ENCODE measurements around the gene RGSL1.

RGSL1 gene

DNA sequence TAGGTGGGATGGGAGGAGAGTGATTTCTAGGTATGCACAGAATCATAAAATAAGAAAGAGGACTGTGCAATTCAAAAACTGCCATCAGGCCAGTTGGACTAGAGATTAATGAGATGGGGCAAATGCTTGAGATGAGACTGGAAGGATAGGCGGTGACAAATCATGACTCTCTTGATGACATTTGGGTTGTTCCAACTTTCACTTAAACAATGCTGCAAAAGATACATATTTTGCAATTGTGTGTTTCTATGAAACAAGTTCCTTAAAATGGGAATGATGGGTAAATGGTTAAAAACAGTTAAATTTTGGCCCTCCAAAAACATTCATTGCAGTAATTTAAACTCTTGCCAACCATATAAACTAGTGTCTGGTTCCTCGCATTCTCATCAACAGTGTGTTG, 84.0 kb downstream of the RGSL1 start:
- no peak for DNase-seq

DNA sequence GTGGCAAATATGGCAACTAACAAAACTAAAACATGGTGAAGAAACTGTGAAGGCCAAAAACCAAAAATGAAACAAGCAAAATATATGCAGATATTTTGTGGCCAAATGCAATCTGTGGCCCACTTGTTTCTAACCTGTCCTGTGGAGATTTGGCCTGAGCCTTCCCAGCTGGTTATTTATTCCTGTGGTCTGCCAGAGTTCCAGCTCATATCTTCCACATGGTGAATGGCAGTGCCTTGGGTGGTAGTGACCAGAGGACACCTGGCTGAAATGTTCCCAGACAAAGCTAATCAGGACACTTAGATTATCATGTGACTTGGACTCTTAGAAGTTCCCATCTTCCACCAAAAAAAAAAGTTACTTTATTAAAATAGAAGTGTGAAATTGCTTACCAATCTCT, 99.4 kb downstream of the RGSL1 start:
- DNase-seq: no peak

DNA sequence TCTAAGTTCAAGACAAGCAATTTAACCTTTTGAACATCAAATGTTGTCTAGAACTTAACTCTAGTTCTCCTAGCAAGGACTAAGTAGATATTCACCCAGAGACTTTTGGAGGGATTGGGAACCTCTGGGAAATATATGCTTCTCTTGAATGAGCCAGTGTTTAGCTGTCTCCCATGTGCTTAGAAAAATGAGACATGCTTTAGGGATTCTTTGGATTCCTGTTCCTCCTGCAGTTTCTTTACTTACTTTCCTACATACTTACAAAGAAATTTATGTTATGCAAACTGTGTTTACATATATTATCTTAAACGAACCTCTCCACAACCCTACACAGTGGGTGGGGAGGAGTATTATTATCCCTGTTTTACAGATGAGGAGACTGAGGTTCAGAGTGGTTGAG, 99.9 kb downstream of the RGSL1 start:
- DNase-seq: no peak

DNA sequence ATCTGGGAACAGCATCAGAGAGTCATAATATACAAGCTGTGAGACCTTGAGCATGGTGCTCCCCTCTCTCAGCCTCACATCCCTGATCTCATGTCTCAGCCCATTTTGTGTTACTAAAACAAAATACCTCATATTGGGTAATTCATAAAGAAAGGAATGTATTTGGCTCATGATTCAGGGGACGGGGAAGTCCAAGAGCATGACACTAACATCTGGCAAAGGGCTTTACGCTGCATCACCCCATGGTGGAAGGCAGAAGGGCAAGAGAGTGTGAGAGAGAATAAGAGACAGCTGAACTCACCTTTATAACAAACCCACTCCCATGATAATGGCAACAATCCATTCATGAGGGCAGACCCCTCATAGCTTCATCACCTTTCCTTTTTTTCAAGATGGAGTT, 102.6 kb downstream of the RGSL1 start:
- DNase-seq: no peak

DNA sequence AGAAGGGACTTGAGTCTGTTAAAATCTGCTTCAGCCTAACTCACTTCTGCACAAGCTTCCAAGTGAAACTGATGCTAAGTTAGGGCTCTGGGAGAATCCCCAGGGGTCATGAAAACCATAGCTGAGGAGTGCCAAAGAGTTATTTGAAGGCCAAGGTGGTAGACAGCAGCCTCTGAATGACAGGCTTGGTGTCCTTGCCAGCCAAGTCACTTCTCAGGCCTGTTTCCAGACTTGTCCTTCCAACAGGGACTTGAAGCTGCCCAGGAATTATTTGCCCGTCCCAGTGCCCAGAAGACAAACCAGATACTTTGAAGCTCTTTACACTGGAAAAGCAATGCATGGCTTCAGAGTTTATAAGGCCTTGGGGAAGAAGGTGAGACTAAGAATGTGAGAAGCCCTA, 105.5 kb downstream of the RGSL1 start:
- DNase-seq: no peak

DNA sequence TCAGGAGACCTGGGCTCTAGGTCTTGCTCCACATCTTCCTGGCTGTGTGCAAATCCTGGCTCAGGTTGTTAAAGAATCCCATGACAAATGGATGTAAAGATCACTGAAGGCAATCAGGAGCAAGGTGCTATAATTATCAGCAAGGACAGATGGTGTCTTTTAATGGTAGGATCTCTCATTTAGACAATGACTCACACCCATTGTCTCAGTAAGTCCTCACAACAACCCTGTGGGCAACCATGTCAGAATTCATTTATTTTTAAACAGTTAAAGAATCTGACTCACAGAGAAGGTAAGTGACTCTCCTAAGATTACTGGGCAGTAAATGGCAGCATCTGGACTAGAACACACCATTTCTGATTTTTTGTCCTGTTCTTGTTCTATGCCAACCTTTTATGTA, 106.3 kb downstream of the RGSL1 start:
- DNase-seq: no peak

DNA sequence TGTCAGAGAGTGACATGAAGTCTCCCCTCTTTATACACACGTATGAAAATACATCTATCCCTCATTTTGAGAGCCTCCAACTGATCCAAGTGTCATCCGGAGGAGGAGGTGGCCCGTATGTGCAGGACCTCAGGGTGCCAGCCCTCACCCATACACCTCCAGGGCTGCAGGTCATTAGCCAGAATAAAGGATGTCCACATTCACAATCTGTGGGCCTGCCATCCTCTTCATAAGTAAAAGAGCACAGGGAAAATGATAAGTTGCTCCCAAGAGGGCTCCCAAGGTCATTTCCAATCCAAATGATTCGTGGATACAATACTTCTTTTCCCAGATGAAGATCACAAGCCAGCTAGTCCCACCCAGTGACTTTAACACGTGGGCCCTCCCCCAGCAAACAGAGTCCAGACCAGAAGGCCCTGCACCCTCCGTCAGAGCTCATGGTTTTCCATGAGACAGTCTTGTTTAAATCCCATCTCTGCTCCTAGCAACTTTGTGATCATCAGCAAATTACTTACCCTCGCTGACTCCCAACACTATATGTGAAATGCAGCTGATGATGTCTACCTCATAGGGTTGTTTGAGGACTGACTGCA, 110.5 kb downstream of the RGSL1 start:
- no peak for DNase-seq

DNA sequence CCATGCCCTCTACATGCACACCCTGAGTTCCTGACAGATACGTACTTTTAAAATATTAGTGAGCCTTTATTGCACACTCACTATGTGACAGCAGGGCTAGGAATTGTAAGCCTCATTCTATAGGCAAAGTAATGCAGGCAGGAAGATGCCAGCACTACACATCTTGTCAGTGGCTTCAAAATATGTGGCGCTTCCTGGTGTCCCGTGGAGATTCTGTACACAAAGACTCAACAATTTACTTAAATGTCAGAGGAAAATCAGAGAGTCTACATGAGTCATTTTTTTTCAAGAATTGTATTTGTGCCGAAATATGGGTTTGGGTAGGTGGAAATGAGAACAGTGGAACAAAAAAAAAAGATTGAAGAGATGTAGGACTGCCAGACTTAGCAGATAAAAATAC, 111.5 kb downstream of the RGSL1 start:
- no peak for DNase-seq

DNA sequence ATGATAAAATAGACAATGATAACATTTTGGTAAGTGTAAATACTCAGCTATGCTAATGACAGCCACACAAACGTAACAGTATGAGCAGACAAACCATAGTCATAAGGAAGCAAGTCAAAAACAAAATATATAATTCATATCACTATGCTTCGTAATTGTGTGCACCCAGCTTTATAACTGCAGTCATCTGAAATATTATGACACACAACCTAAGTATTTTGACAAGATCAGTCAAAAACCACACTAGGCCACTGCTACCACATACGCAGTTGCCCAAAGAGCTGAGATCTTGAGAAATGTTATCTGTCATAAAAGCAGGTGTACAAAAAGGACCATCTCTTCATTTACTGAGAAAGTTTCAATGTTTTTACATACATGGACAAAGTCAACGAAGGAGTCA, 113.1 kb downstream of the RGSL1 start:
- no peak for DNase-seq

DNA sequence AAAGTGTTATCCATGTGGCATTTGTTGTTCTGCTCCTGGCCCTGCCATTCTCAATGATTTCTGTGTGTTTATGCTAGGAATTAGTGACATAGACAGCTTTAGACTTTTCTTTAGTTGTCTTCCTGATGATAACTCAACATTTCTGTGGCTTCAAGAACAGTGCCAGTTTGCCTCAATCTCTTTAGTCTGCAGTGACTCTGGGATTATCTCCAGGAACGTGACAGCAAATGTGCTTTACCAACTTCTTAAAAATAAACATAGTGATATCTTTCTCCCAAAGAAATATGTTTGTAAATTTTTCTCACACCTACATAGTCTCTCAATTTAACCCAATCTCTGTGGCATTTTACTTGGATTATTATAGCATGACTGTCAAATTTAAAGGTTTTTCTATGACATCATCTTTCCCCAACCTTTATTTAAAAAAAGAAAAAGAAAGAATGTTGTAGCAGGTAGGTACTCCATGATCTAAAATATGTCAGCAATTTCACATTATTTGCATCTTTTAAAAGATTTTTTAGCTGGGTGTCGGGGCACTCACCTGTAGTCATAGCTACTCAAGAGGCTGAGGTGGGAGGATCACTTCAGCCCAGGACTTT, 114.6 kb downstream of the RGSL1 start:
- no peak for DNase-seq

DNA sequence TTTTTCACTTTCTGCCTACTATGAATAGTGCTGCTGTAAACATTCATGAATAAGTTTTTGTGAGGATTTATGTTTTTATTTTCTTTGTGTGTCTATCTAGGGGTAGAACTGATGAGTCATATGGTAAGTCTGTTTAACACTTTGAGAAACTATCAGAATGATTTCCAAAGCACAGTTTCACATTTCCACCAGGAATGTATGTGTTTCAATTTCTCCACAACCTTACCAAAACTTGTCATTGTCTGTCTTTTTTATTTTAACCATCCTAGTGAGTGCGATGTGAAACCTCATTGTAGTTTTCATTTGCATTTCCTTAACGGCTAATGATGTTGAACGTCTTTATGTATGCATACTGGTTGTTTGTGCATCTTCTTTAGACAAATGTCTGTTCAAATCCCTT, 115.6 kb downstream of the RGSL1 start:
- DNase-seq: no peak

DNA sequence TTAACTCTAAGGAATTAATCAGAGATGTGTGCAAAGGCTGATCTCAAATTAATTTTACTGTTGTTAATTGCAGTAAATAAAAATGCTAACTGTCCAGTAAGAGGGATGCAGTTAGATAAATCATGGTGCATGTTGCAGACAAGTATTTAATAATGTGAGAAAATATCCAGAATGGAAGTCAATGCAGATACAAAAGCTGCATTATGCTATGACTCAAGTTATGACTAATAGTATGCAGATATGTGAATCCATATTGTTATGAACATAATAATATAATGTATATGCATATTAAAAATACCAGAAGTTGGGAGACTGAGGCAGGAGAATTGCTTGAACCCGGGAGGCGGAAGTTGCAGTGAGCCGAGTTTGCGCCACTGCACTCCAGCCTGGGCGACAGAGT, 117.7 kb downstream of the RGSL1 start:
- no peak for DNase-seq

DNA sequence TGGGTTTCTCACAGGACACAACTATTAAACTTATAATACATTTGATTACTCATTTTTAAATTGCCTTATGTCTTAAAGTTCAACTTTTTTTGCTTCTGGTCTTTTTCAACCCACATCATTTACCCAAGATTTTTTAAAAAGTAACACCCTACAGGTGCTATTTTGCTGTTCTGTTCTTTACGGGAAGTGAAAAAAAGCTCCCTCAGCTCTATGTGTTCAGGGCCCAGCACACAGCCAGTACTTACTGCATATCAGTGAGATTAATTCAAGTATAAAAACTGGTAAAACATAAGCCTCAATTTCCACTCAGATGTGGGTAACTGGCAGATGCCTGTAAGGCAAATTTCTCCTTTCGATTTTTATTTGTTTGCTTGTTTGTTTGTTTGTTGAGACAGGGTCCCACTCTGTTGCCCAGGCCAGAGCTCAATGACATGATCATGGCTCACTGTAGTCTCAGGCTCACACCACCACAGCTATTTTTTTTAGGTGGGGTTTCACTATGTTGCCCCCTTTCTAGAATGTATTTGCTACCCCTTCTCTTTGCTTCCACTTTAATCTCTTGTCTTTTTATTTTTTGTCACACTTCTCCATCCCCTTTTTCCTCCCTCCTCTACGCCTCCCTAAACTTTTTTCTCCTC, 118.8 kb downstream of the RGSL1 start:
- DNase-seq: no peak

DNA sequence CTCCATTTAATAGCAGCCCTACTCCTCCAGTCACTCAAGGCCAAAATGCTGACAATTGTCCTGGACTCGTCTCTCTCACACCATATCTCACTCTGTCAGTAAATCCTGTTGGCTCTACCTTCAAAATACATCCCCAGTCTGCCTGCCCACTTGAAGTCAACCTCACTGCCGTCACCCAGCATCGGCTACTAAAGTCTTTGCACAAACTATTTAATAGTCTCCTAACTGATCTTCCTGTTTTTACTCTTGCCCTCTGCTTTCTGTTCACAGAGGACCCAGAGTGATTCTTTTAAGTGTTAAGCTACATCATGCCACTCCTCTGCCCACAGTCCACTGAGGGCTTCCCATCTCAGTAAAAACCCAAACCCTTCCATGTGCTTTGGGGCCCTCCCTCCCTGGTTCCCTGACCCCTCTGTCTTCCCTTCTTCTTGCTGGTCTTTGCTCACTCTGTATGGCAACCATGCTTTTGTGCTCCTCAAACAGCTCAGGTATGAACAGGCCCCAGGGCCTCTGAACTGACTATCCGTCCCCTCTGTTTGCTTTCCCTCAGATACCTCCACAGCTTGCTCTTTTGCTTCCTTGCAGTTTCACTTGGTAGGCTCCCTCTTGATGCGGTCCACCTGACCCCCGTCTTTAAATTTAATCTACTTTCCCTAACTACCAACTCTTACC, 120.1 kb downstream of the RGSL1 start:
- no peak for DNase-seq

DNA sequence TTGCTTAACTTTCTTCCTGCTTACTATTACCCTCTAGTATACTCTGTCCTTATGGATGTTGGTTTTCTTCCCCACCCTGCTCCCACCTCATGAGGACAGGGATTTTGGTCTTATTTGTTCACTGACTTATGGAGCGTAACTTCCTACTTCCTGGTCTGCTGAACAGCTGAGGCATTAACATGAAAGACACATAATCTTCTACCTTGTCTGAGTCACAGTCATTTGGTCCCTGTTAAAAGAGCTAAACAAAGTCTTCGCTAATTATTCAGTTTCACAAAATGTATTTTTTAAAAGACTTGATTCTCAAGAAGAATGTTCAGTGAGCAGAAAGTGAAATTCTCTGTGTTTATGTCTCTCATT, 120.6 kb downstream of the RGSL1 start:
- no peak for DNase-seq

DNA sequence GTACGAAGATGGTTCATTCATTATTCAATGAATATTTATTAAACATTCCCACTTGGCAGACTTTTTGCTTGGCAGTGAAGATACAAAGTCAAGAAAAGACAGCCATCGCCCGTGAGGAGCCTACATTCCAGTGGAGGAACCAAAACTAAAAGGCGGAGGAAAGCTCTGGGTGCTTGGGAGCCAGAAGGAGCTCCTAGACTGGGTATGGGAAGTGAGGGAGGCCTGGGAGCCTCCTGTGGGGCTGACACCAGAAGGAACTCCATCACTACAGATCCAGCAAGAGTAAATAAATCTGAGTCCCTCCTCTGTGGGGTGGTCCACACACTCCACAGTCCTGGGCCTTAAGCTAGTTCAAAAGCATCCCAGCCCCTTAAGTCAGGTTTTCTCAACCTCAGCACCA, 124.2 kb downstream of the RGSL1 start:
- DNase-seq: no peak

DNA sequence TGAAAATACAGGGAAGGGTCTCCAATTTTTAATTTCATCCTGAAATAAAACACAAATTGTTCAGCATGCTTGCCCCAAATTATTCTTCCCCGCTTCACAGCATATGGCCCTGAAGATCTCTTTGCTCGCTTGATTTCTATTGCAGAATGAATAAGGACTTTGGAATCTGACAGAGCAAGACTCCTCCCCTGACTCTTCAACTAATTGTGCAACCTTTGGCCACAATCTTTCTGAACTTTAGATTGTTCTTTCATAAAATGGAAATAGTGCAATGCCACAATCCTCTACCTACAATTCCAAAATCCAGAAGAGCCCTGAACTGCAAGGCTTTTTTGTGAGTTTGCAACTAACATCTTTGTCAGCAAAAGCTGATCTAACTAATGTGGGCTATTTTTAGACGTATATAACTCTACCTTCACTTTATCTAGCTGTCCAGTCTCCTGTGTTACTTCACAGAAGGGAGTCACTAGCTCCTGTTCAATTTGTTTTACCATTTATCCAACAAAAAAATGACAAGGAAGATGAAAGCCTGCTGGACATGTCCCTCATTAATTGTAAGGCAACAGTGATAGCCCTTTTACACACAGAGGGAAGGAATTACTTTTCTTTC, 125.7 kb downstream of the RGSL1 start:
- DNase-seq: no peak

DNA sequence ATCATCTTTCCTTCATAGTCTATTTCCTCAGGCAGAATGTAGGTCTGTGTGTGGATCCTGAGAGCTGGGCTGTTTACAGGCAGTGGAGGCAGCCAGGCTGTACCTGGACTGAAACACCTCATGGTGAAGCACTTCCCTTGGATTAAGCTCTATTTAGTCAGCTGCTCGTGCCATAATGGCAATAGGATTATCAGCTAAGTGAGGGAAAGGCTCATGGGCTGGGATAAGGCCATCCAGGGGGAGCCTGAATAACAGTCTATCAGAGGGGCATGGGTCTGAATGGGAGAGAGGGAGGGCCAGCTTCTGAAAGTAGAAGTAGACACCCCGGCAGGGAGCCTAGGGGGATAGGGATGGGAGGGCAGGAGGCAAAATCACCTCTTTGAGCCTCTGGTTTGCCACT, 130.8 kb downstream of the RGSL1 start:
- no peak for DNase-seq

DNA sequence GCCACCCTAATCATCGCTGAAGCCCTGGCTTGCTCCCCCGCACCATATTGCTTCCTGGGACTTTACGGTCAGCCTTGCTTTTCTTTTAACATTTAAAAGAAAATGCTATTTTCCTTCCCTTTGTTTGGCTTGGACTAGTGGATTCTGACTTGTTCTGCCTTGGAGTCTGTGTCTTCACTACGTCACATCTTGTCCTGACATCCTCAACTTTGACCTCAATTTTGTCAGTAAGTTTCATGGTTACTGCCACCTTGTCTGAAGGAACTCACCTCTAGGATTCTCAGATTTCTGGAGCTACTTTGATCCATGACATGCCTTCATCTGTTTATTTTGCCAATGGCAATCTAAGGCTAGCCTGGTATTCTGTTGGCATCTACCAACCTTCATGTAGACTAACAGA, 134.8 kb downstream of the RGSL1 start:
- DNase-seq: no peak

DNA sequence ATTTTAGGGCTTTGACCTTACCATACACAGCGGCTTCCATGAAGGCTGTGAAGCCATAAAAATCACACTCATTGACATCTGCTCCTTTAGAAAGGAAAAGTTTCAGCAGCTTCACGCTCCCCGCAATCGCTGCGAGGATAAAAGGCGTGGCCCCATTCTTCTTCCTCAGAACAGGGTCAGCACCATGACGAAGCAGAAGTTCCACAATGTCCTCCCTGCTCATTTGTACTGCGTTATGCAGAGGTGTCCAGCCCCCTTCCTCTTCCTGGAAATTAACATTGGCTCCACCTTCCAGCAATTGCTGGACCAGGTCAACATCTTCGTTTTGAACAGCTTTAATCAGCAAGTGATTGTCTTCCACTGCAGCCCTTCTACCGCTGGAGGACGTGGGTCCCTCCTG, 136.4 kb downstream of the RGSL1 start:
- DNase-seq: no peak

DNA sequence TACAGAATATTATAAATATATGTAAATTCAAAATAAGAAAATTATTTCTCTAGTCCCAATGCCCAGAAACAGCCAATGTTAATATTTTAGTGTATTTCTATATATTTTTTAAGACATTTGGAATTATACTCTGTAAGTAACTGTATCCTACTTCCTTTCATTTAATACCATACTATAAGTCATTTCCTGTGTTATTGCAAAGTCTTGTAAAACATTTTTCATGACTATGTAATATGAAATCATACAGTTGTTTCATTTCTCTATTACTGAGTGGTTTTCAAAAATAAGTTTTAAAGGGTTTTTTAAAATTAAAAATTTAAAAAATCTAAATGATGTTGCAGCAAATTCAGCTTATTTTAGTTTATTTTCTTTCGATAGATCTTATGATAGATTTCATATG, 137.1 kb downstream of the RGSL1 start:
- DNase-seq: no peak

DNA sequence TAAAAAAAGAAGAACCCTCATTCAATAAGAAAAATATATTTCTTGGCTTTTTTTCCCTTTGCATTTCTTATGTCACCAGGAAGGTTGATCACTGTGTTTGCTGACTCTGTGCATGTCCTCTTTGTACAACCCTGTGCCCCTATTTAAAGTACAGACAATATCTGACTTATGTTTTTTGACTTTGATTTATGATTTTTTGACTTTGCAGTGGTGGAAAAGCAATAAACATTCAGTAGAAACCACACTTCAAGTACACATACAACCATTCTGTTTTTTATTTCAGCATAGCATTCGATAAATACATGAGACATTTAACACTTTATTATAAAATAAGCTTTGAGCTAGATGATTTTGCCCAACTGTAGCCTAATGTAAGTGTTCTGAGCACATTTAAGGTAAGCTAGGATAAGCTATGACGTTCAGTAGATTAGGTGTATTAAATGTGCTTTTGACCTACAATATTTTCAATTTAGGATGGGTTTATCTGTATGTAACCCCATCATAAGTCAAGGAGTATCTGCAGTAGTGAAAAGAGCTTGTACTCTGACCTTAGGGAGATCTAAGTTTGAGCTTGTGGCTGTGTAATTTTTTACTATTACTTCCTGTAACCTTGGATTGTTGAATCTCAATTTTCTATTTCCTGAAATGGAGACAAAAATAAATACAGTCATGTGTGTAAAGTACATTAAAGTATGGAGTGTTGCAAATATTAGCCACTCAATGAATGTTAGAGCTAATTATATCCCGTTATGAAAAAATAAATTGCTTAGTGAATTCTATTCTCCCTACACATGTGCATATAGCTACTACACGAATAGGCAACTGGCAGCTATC, 137.9 kb downstream of the RGSL1 start:
- no peak for DNase-seq
